HG02642 (cell line): Measurements from ENCODE around the gene TMEM245.

ENCODE experiments used
- ATAC-seq: cut with Tn5 transposase; IDR thresholded peaks from one replicate; pipeline ENCODE4 v1.9.1; 2021; ENCODE audit warnings: mild to moderate bottlenecking; ENCODE audit not compliant: unreplicated experiment, poor library complexity

TMEM245 gene

DNA sequence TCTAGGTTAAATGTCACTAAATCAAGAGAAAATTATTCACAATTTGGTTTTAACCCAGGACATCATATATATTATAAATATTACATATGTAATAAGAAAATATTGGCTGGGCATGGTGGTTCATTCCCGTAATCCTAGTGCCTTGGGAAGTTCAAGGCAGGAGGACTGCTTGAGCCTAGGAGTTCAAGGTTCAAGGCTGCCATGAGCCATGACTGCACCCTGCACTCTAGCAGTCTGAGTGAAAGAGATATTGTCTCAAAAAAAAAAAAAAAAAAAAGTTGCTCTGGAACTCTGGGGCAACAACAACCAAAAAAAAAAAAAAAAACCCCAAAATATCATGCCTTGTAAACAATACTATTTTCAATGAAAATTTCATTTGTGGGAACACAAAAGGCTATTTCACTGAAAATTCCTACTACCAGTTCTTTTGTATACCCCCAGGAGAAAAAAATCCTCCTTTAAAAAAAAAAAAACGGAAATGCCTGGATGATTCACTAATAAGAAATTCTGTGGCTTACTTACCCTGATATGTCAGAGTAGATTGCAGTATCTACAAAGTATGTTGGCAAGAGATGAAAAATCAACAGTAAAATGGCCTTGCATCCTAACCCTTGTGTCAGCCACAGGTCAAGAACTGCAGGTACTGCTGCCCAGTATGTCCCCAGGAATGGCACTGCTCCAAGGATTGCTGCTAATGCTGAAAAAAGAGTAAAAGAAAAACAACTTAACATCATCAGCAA lies 83.9 kb downstream of the TMEM245 start:
- no peak for ATAC-seq

- ATAC-seq: no peak
Measured at GRCh38 chr9:109033941-109034700, 85.6 kb downstream of the TMEM245 start.

DNA sequence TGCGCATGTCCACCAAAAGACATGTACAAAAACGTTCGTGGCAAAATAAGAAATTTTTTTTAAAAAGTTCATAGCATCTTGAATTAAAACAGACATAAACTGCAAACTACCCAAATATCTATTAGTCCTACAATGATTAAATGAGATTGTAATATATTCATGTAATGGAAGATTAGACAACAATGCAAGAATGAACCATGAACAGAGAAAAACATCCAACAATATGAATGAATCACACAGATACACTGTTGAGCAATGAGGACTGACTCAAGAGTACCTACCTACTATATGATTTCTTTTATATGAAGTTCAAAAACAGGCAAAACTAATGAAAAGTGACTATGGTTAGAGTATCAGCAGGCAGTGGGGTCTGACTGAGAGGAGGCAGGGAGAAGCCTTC lies 88.5 kb downstream of the TMEM245 start:
- ATAC-seq: no peak

DNA sequence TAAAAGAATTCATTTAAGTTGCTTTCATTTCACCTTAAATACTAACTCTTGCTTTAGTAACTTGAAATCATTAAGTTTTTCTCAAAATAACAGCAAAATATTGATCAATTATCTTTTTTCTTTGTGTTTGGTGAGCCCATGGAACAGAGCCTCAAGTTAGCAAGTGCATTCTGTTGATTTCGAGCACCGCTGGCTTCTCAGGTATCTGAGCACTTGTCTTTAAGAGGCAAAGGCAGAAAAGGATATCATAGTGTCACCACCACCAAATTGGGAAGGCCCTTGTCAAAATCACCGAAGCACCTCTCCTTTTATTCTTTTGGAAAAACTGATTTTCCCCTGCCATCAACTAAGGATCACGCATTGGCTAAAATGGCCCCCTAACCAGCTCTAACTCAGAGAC lies 89.3 kb downstream of the TMEM245 start:
- no peak for ATAC-seq

GRCh38 chr9:109028457-109028856 lies 91.3 kb downstream of the TMEM245 start:
- ATAC-seq: no peak

DNA sequence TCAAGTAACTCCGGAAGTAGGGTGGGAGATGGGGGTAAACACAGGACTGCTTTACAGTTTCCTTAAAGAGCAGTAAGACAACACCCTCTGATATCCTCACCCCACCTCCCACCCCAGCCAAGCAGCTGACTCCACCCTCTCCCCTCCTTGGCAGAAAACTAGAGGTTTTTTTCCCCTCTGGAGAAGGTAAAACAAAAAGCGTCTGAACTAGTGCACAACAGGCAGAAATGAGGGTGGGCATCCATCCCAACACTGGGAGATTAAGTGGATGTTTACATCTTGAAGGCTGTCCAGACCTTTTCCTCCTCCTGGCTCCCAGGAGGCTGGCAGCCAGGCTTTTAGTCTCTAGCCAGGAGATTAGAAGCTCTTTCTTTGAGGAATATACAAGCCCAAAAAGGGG lies 92.6 kb downstream of the TMEM245 start:
- ATAC-seq: no peak

DNA sequence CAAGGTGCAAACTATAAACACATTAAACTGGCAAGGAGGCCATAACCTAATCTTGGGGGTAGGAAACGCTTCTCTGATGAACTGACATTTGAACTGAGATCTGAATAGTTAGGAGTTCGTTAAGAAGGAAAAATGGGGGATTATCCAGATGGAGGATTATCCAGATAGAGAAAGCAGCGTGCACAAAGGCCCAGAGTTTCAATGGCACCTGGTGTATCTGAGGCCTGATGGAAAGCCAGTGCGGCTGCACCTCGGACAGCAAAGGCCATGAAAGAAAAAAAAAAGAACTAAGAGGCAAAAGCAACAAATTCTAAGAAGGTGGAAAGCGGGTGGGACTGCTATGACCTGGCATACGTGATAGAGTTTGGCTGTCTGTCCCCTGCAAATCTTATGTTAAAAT lies 93.4 kb downstream of the TMEM245 start:
- no peak for ATAC-seq

DNA sequence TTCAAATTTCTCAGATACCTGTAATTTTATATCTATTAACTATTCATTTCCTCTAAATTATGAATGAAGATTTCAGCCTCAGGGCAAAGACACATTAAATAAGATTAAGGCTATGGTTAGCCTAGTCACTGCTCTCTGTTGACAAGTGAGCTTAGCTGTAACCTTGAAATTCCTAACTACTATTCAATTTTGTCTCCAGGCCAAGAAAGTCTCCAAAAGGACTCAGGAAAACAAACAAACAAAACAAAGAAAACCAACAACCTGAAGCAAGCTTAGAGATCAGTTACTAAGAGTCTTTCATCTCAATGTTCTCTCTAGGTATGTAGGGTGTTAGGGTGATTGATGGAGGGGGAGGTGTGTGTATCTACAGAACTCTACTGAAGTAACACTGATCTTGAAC lies 96.9 kb downstream of the TMEM245 start:
- no peak for ATAC-seq

DNA sequence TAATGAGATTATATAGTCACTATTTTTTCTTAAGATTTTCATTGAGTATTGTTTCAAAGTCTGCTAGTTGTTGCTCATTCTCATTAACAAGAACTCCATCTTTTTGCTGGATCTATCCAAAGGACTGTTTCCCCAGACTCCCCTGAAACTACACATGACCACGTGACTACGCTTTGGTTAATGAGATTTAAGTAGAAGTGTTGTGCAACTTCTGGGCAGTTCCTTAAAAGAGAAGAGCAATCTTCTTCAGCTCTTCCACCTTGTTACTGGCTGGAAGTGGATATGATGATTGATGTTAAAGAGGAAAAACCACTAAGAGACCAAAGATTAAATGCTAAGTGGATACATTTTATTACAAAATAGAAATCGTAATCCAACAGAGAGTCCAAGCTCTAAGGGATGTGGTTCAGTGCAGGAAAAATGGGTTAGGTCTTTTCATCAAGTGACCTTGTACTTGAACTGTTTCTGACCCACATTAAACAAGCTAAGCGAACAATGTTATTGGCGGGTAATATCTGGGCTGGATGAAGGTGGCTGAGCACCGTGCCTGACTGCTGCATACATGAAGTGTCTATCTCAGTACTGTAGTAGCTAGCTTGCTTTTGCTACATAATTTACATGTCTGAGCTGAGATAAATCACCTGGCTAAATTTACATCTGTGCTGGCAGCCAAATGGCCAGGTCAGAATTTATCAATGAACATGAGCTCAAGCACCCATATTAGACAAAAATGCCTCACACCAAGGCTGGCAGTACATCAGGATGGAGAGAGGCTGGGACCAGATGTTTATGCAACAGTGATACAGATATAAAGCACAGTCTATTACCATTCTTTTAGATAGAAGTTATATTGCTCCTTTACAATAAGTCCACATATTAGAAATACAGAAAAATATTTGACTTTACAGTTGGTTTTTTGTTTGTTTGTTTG lies 98.9 kb downstream of the TMEM245 start:
- ATAC-seq: no peak

DNA sequence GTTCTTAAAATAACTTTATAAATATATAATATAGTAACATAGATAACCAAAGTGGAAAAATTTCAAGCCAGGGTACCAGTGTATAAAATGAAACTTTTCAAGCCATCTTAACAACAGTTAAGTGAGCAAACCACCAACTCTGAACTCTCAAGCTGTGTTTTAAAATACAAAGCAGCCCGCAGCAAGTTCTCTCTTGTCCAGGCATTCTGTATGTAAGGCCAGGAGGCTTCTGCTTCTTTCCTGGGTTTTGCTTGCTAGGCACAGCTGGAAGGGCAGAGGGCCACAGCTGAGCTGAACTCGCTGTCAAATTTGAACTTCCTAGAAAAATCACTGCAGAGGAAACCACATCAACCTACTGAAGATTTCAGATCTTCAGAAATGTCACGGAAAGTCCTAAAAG lies 99.6 kb downstream of the TMEM245 start:
- ATAC-seq: no peak

DNA sequence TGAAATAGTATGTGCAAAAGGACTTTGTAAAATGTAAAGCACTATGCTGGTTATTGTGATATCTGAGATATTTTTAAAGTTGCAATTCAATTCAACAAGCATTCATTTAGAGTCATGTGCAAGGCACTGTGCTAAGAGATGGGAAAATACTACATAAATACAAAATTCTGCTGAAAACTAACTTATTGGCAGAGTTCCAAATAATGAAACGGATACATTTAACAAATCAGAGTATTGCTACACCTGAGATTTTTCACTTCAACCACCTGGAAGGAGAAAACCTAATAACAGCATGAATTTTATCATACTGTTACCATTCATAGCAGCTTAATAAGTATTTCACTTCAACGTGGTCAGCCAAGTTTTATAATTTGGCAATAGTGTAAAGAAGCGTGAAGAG lies 100.3 kb downstream of the TMEM245 start:
- ATAC-seq: no peak

- ATAC-seq: peak; percentile 29
Measured at GRCh38 chr9:109017493-109017892, 102.3 kb downstream of the TMEM245 start.

GRCh38 chr9:109017061-109017460 lies 102.7 kb downstream of the TMEM245 start:
- ATAC-seq: no peak

DNA sequence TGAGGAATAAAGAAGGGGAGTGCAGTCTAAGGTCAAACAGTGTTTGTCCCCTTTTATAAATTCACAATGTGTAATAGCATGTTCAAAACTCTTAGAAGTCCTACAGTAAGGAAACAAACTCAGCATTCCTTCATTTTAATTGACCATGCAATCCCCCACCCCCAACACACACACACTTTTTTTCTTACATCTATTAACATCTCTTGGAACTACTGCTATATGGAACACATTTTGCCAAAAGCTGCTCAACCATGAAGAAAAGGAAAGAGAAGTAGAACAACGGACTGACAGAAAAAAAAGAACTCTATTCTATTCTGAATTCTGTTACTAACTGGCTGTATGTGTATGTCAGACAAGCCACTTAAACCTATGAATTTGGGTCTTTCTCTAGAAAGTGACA lies 103.6 kb downstream of the TMEM245 start:
- no peak for ATAC-seq

GRCh38 chr9:109014608-109015280 lies 105.0 kb downstream of the TMEM245 start:
- ATAC-seq: no peak

DNA sequence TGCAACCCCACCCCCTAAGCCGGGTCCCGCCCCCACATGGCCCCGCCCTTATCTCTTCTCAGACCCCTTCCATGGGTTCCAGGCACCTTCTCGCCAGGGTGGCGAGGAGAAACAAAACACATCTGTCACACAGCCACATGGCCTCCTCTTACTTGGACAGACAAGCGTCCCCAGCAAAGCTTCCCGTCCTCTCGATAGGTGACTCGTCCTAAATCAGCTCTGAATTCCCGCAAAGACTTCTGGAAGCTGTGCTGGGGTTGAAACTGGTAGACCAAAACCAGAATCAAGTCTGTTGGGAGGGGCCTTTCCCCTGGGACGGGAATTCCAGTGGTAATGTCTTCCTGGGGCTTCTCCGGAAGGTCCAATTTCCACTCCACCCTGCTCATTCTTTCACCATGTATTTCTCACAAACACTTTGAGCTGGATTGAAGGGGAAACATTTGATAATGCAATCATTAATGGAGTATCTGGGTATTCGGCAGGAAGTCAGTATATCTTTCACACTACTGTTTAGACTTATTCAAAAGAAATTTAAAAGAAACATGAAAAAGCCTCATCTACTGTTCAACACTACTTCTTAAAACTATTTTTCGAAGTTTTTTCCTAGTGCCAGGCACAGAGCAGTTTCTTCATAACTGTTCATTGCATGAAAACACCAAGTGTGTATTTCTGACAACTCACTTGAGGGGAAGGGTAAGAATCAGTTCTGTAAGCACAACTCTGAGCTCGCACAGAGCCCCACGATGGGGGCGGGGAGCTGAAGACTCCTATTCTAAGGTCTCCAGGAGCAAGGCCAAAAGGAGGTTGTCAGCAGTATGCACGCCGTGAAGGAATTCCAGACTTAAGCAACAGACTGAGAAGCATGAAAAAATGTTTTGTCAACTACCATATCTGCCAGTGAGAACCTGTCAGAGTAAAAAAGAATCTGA lies 105.8 kb downstream of the TMEM245 start:
- no peak for ATAC-seq

GRCh38 chr9:109012876-109013678 lies 106.7 kb downstream of the TMEM245 start, which contains the start of gene CTNNAL1:
Gene CTNNAL1, minus strand, starts transcription at chr9:109013499. Its CDS starts 57 bp downstream, at chr9:109013442.
- peak; percentile 81 for ATAC-seq
